Omental fat pad (tissue), 4 donors: ENCODE measurements around the gene PPP1R2B. TPM values are rescaled to one million over a fixed set of nuclear protein-coding genes. Genes with fewer than 3 reads are reported as not detected.

Experiments
- ATAC-seq: fragments of 150-250 bp; one replicate; pipeline ENCODE4 v1.9.1; 2016; ENCODE audit warnings: mild to moderate bottlenecking, moderate library complexity; ENCODE audit not compliant: low FRiP score
- DNase-seq: peaks from one replicate; pipeline ENCODE4 v3.0.0-alpha.2; 2019; ENCODE audit warnings: low spot score
- CTCF ChIP-seq, 3 donors: fragments of 450-650 bp; IDR thresholded peaks; one replicate each; pipeline ENCODE4 v1.5.1; 2016 to 2017; ENCODE audit warnings: antibody characterized with exemption in 3 of 3, mild to moderate bottlenecking in 3 of 3, moderate library complexity in 2 of 3
- small RNA-seq: library from RNA; depleted of rRNA; stranded (forward); fragments of <200 nt; gene quantifications from one replicate; pipeline ENCODE3, GENCODE V24; 2016
- total RNA-seq, 4 donors: library from RNA; depleted of rRNA; stranded (reverse); fragments of >200 nt; gene quantifications; one replicate each; pipeline ENCODE4 v1.1.0, GENCODE V29; 2016

The PPP1R2B gene
- total RNA-seq, 4 donors from 2014 or later = not detected

- no peak for TF ChIP-seq CTCF (IDR thresholded peaks at IDR 0.05)
- no peak for DNase-seq
- no peak for ATAC-seq
Observed at GRCh38 chr5:156893517-156893916, 43.4 kb downstream of the PPP1R2B start.

- no peak for ATAC-seq
- no peak for TF ChIP-seq CTCF (IDR thresholded peaks at IDR 0.05)
- no peak for DNase-seq
Observed at GRCh38 chr5:156896546-156896945, 46.5 kb downstream of the PPP1R2B start.

Small RNA genes within 50 kb of the gene (small RNA-seq; reads per million reads assigned to genes)
- gene RNU6-556P = not detected

Other genes starting within 250 kb of the PPP1R2B start
- gene TIMD4, start 112.9 kb downstream of the PPP1R2B start, total RNA-seq = 1 to 10 TPM in 3 of 4 donors, under 1 TPM in 1; 0.96 to 6.0 (median 1.2) TPM
- 1 to 10 TPM in 2 of 4 donors, under 1 TPM in 1, not detected in 1; 0.19 to 2.2 (median 1.1) TPM for gene HAVCR1, start 208.8 kb downstream of the PPP1R2B start, total RNA-seq